PFSK-1 (cell line): ENCODE data around the gene SLC1A2.

Source experiments
- FOXP2 ChIP-seq: optimal IDR thresholded peaks from 2 replicates; pipeline ENCODE3; 2011; ENCODE audit warnings: borderline replicate concordance, control low read depth, inconsistent platforms; ENCODE audit not compliant: insufficient read depth; ENCODE audit errors: extremely low read length, extremely low read depth
- POLR2AphosphoS5 ChIP-seq: IDR thresholded peaks from 2 replicates; pipeline ENCODE4 v1.6.1; 2012; ENCODE audit warnings: low read depth, mild to moderate bottlenecking, control low read depth, low read length, moderate library complexity
- SIN3A ChIP-seq: IDR thresholded peaks from 2 replicates; pipeline ENCODE4 v1.6.1; 2012; ENCODE audit warnings: mild to moderate bottlenecking, low read length, moderate library complexity, borderline replicate concordance; ENCODE audit not compliant: insufficient read depth
- TAF1 ChIP-seq: IDR thresholded peaks from 2 replicates; pipeline ENCODE4 v1.6.1; 2012; ENCODE audit warnings: low read length, control low read depth, borderline replicate concordance; ENCODE audit not compliant: insufficient read depth
- TF ChIP-seq, protein P1 (sequence below), 2 experiments: IDR thresholded peaks; 2 replicates each; pipeline versions ENCODE4 v1.6.1 to v1.8.0; 2011 to 2012; ENCODE audit warnings: low read depth in 2 of 2, low read length in 2 of 2, control low read depth in 1 of 2, inconsistent platforms in 1 of 2, mild to moderate bottlenecking in 1 of 2, moderate library complexity in 1 of 2; ENCODE audit not compliant: insufficient read depth in 1 of 2

DNA sequence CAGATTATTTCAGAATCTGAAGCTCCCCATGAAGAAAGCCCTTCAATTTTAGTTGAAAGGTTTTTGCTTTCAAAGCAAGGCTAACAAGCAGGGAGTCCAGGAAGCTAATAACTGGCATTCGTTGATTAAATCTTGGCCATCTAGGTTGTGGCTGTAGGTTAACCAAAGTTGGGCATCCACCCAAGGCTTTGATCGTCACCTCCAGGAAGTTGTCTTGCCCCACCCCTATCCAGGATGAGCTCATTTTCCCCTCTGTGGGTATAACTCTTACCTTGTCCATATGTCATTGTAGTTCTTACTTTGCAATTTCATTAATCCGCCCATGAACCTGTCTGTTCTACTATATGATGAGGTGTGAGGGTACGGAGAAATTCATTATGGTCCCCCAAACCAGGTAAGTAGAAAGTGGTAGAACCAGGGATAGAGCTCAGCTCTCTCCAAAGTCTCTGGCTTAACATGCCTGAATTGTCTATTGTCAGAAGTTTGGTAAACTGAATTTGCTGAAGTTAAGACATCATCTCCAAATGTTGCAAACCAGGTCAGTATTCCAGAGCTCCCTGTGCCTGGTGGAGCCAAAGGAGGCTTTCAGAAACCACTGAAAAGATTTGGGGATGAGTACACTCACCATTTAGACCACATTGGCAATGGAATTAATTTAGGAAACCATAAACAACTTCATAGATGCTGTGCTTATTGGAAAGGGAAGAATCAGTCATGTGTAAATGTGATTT lies 183.3 kb downstream of the SLC1A2 start:
- TF ChIP-seq TAF1 (no peak), SIN3A (no peak), POLR2AphosphoS5 (no peak), FOXP2 (no peak)
- TF ChIP-seq, protein P1, sequence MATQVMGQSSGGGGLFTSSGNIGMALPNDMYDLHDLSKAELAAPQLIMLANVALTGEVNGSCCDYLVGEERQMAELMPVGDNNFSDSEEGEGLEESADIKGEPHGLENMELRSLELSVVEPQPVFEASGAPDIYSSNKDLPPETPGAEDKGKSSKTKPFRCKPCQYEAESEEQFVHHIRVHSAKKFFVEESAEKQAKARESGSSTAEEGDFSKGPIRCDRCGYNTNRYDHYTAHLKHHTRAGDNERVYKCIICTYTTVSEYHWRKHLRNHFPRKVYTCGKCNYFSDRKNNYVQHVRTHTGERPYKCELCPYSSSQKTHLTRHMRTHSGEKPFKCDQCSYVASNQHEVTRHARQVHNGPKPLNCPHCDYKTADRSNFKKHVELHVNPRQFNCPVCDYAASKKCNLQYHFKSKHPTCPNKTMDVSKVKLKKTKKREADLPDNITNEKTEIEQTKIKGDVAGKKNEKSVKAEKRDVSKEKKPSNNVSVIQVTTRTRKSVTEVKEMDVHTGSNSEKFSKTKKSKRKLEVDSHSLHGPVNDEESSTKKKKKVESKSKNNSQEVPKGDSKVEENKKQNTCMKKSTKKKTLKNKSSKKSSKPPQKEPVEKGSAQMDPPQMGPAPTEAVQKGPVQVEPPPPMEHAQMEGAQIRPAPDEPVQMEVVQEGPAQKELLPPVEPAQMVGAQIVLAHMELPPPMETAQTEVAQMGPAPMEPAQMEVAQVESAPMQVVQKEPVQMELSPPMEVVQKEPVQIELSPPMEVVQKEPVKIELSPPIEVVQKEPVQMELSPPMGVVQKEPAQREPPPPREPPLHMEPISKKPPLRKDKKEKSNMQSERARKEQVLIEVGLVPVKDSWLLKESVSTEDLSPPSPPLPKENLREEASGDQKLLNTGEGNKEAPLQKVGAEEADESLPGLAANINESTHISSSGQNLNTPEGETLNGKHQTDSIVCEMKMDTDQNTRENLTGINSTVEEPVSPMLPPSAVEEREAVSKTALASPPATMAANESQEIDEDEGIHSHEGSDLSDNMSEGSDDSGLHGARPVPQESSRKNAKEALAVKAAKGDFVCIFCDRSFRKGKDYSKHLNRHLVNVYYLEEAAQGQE (IDR thresholded peaks at IDR 0.05; ENCODE audit: insufficient read depth in 1 of 2, low read depth in 2 of 2, low read length in 2 of 2) = no peak
